ENCODE results near the gene MBNL2.

Gene MBNL2

GRCh38 chr13:97321616-97322321 lies 99.6 kb downstream of the MBNL2 start:
- DNase-seq (ENCODE audit: low read depth in 4 of 4, low spot score in 1 of 4): no peak

GRCh38 chr13:97322740-97323342 lies 100.7 kb downstream of the MBNL2 start:
- DNase-seq (ENCODE audit: low read depth in 4 of 4, low spot score in 1 of 4): no peak

DNA sequence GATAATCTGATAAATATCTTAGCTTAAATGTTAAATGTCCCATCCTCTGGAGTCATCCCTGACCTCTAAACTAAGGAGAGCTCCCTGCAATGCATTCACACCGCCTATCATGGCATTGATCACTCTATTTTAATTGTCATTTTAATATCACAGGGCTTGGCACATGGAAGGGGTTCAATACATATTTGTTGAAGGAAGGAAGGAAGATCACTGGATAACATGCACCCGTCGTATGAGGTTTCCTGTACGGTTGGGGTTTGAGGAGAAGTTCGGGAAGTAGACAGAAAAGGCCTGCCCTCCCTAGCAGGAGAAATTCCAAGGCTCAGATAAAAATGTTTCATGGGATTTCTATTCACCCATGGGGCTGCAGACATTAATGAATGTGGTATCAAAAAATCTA lies 102.0 kb downstream of the MBNL2 start:
- DNase-seq (ENCODE audit: low read depth in 4 of 4, low spot score in 1 of 4): no peak

DNA sequence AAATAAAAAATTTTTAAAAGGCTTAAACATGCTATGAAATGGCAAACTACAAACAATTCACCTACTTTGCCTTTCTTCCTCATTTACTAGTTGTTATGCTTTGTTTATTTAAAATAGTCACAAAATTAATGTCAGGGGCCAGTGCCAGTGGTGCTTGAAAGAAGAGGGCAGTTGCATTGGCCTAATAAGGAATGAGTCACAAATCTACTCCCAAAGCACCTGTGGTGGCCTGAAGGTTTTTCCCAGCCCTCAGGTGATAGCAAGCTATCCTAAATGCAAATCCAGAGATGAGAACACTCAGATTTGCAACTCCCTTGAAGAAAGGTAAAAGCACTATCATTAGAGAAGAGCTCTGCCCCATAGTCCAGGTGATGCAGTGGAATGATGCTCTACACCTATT lies 103.6 kb downstream of the MBNL2 start:
- DNase-seq (ENCODE audit: low read depth in 4 of 4, low spot score in 1 of 4): no peak

DNA sequence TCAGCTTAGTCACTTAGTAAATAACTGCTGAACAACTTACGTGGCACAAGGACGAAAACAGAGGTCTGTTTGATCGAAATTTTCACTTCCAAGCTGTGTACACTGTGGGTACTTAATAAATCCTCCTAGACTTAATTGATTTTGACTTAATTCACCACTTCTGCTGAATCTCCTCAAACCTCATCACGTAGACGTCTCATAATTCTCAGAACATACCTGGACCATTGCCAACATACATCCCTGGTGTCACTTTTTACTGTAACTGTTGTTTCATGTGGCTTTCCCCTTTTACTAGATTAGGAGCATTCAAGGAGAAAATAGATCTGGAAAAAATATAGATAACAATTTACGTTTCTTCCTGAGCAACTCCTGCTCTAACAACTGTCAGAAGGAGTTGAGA lies 105.0 kb downstream of the MBNL2 start:
- no peak for DNase-seq (ENCODE audit: low read depth in 4 of 4, low spot score in 1 of 4)

DNA sequence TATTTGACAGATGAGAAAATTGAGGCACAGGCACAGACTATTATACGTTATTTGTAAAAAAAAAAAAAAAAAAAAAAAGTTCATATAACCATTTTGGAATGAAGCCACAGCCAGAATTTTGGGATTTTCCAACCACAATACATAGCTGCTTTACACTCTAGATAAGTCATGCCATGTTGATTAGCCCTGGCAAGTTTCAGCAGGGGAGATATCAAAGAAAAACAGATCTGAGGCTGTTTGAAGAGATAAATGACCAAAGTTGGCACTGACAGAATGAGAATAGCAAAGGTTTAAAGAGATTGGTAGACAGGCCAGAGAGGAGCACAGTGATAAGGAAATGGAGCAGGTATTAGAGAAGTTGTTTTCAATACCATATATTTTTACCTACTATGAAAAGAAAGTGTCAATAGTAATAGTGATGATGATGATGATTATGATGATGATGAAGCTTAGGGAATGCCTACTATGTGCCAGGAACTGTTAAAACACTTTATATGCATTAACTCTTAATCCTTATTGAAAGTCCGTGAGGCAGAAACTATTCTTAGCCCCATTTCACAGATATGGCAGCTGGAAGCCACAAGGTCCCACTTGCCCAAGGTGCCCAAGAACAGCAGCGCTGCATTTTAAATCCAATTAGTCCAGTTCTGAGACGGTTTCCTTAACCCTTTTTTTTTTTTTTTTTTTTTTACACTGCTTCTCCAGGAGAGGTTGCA lies 105.5 kb downstream of the MBNL2 start:
- DNase-seq (ENCODE audit: low read depth in 4 of 4, low spot score in 1 of 4): no peak

GRCh38 chr13:97328222-97328790 lies 106.2 kb downstream of the MBNL2 start:
- no peak for DNase-seq (ENCODE audit: low read depth in 4 of 4, low spot score in 1 of 4)

- no peak for DNase-seq (ENCODE audit: low read depth in 4 of 4, low spot score in 1 of 4)
Observed at GRCh38 chr13:97329331-97329730, 107.2 kb downstream of the MBNL2 start.

DNA sequence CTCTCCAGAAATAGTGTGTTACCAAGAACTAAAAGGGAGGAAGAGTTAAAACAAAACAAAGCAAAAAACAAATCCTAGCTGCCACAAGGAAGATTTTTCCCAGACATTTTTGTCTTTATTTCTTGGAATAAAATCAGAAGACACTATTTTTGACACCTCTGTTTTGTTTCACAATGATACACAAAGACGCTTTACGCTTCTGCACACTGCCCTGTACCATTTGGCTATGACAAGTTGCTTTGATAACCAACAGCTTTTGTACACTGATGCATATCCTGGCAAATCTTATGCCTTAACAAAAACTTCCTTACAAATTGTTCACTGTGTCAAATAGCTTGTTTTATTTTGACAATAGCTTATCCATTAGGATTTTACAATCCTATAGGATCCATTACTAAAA lies 108.3 kb downstream of the MBNL2 start:
- no peak for DNase-seq (ENCODE audit: low read depth in 4 of 4, low spot score in 1 of 4)

- no peak for DNase-seq (ENCODE audit: low read depth in 4 of 4, low spot score in 1 of 4)
Observed at GRCh38 chr13:97332742-97333141, 110.6 kb downstream of the MBNL2 start.

GRCh38 chr13:97333983-97334382 lies 111.8 kb downstream of the MBNL2 start:
- no peak for DNase-seq (ENCODE audit: low read depth in 4 of 4, low spot score in 1 of 4)

DNA sequence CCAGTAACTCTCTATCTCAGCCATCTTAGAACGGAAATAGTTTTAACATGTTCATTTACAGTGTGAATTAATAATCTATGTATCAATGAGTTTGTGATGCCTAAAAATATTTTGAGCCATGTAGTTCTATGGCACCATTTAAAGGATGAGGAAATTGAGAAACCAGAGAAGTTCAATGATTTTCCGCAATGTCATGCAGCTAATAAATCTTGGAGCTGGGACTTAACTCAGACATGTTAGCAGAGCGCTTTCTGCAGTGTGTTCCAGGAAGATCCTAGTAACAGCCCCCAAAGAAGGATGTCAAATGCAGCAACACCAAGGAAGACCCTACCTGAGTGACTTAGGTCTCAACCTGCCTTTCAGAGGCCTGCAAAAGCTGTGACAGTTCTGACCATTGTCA lies 112.6 kb downstream of the MBNL2 start:
- DNase-seq (ENCODE audit: low read depth in 4 of 4, low spot score in 1 of 4): no peak

DNA sequence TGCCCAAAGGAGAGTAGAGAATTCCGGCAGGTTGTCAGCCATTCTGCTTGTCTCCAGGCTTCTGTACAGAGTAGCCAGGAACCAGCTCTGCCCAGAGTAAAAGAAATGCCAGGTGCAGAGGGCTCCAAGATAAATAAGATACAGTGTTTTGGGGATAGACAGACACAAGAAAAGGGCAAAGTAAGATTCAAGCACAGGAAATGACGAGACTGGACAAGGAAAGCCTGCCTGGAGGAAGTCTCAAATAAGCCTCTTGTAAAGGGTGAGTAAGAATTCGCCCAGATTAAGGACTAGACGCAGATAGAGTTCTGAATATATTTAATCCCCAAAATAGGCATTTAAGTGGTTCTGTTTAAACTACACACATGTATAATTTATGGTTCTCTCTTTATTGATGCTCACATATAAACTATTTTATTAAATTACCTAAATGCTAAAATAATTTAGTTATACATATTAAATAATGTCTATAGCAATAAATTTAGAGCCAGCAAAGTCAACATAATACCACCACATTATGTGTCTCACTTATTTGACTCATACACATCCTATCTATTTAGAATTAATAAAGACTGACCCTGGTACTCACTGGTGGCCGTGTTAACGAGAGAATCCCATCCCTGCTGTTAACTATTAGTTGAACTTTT lies 113.5 kb downstream of the MBNL2 start:
- DNase-seq (ENCODE audit: low read depth in 4 of 4, low spot score in 1 of 4): no peak

GRCh38 chr13:97337985-97338499 lies 115.9 kb downstream of the MBNL2 start:
- no peak for DNase-seq (ENCODE audit: low read depth in 4 of 4, low spot score in 1 of 4)

- no peak for DNase-seq (ENCODE audit: low read depth in 4 of 4, low spot score in 1 of 4)
Observed at GRCh38 chr13:97338571-97338970, 116.4 kb downstream of the MBNL2 start.

DNA sequence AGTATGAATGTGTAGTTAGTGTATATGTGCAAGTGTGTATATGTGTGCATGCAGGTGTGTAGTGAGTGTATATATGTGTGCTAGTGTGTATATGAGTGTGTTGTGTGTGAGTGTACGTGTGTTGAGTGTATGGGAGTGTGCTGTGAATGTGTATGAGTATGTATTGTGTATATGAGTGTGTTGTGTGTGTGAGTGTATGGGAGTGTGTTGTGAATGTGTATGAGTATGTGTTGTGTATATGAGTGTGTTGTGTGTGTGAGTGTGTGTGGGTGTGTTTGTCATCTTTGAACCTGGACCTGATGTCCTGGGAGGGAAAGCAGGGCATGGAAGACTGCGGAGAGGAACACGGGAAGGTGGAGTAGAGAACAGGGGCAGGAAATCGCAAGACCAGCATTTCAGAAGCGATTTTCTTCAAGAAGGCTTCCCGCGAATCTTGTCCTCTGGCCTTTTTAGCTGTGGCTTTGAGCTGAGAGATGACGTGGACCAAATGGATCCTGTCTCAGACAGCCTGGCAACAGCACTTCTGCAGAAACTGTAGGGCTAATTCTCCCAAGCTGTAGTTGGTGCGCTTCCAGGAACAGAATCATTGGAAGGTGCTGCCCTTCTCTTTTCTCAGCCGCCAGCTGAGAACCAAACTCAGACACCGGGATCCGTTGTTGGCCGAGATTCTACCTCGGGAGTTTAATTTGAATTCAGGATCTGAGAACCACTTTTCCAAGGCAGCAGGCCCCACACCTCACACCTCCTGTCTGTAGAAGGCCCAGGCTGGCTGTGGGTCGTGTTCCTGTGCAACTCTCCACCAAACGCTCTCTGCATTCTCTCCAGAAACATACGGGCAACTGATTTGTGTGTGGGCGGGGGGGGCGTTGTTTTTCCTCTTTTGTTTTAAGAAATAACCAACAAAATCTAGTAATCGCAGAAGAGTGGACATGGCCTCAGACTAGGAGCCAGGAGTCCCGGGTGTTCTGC lies 117.2 kb downstream of the MBNL2 start:
- DNase-seq (ENCODE audit: low read depth in 4 of 4, low spot score in 1 of 4): no peak

- DNase-seq (ENCODE audit: low read depth in 4 of 4, low spot score in 1 of 4): no peak
Observed at GRCh38 chr13:97339988-97340749, 118.0 kb downstream of the MBNL2 start.

GRCh38 chr13:97341135-97341534 lies 119.0 kb downstream of the MBNL2 start:
- no peak for DNase-seq (ENCODE audit: low read depth in 4 of 4, low spot score in 1 of 4)

DNA sequence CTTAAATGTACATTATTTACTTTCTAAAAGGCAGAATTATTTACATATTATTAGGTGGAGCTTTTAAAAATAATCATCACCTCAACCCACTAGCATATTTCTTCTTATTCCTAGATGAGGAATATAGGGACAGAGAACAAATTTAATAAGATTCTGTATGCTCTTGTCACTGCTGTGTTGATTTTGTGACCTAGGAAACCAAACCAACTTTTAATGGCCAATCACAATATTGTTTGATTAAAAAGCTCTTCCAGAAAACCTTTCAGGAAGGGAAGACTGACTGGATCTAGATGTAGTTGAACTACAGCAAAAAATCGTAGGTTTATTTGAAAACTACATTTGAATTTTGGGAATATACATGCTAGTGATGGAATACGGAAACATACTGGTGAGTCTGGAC lies 120.0 kb downstream of the MBNL2 start:
- DNase-seq (ENCODE audit: low read depth in 4 of 4, low spot score in 1 of 4): no peak

DNA sequence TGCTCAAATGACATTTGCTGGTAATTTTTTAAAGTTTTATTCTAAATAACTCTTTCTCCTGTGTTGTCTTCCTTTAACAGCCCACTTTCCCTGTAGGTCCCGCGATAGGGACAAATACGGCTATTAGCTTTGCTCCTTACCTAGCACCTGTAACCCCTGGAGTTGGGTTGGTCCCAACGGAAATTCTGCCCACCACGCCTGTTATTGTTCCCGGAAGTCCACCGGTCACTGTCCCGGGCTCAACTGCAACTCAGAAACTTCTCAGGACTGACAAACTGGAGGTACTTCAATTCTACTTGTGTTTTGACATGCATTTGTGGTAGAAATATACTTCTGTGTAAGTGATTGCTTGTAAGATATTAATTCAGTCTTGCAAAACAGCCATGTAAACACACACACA lies 120.8 kb downstream of the MBNL2 start:
- no peak for DNase-seq (ENCODE audit: low read depth in 4 of 4, low spot score in 1 of 4)

All from stimulated activated CD4-positive, alpha-beta T cell treated with anti-CD3 and anti-CD28 coated beads, Interleukin-1b, Interleukin-23, amount 100 ng/mL, for 24 hours (primary cell).